Activated T-cell treated with anti-CD3 and anti-CD28 coated beads for 24 hours (primary cell): Measurements from ENCODE around the gene FXYD4.
"Not testable (repeated sequence)": the region's sequence is repeated elsewhere in the genome, so short reads cannot be mapped to it uniquely, and the experiment has no call there.

ENCODE experiments used
- DNase-seq: peaks from one replicate; pipeline ENCODE4 v3.0.0-alpha.2; 2020; ENCODE audit warnings: low read depth

The FXYD4 gene

GRCh38 chr10:43376046-43376635 lies 4.7 kb downstream of the FXYD4 start:
- DNase-seq, result no peak

DNA sequence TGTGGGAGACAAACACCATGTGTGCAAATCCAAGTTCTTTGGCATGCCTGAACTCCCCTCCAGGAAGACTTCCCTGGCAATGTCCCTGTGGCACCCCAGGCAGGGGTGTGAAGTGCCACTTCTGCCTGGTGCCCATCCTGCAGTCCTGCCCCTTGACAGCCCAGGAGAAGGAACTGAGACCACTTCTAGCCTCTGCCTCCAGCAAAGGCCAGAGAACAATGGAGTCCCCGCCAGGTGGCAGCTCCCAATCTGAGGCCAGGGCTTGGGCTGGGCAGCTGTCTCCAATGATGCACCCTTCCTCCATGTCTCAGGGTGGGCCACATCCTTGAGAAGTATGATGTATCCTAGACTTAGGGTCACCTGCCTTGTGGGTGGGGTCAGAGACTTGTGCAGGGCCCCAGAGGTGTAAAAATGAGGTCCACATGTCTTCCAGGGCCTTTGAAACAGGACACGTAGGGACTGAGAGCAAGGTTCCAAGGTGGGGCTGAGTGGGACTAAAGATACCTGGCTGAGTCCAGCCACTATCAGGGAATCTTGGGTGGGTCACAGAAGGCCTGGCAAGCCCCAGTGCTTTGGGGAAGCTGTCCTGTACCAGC lies 5.5 kb downstream of the FXYD4 start:
- DNase-seq, result no peak

DNA sequence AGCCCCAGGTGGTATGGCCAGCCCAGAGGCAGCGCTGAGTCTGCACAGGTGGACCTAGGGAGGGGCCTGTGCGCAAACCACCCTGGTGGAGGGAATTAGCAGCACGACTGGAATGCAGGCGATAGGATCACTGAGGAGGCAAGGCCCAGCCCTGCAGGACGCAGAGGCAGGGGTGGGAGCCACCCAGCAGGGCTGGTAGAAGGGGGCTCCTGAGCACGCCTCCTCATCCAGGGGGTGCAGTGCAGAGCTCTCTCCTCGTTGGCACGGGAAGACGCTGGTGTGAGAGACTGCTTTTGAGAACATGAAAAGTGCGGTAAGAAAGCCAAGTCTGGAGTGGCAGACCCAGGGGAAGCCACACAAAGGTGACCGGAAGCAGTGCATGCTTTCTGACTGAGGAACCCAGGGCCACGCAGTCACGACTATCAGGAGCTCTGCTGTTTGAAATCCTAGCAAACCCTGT lies 6.0 kb downstream of the FXYD4 start:
- no peak for DNase-seq

DNA sequence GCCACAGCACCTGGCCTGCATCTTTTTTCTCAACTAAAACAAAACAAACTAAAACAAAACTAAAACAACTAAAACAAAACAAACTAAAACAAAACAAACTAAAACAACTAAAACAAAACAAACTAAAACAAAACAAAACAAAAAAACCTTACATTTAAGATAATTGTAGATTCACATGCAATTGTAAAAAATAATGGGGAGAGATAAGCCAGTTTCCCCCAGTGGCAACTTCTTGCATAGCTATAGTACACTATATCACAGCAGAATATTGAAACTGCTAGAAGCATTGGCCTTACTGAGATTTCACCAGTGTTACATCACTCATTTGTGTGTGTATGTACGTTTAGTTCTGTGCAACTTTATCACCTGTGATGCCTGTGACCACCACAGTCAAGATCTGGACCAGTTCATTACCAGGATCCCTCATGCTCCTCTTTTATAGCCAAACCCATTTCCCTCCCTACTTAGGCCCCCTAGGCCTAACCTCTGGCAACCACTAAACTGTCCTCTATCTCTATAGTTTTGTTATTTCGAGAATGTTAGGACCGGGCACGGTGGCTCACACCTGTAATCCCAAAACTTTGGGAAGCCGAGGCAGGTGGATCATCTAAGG lies 9.3 kb downstream of the FXYD4 start:
- no peak for DNase-seq

- no peak for DNase-seq
Measured at GRCh38 chr10:43383204-43383971, 12.0 kb downstream of the FXYD4 start.

DNA sequence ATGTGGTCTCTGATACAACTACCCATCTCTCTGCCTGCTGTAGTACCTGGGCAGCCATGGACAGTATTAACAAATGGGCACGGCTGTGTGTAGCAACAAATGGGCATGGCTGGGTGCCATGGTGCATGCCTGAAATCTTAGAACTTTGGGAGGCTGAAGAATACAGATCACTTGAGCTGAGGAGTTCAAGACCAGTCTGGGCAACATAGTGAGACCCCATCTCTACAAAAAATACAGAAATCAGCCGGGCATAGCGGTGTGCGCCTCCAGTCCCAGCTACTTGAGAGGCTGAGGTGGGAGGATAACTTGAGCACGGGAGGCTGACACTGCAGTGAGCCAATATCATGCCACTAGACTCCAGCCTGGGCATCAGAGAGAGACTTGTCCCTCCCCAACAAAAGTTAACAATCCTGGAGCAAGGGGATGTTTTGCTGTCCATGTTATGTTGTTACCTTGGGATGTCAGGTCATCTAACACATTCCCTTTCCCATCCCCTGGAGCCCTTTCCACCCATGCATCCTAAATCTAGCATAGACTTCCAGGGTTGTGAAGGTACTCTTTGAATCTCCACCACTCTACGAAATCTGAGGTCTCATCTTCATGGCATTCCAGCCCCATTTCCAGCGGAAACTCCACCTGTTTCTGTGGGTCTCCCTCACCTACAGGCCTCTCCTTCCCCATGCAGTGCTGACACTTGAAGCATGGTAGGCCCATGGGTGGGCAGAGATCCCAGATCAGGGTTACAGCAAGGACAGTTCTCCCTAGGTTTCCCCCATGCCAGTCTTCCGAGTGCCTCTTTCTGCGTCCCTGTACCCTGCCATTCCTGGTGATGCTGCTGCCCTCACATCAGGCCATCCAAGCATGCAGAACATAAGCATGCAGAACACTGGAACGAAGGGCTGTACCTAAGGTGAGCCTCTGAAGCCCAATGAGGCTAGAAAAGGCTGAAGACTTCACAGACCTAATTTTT lies 13.1 kb downstream of the FXYD4 start:
- DNase-seq, result no peak

- DNase-seq, result no peak
Measured at GRCh38 chr10:43385412-43386004, 14.1 kb downstream of the FXYD4 start.

DNA sequence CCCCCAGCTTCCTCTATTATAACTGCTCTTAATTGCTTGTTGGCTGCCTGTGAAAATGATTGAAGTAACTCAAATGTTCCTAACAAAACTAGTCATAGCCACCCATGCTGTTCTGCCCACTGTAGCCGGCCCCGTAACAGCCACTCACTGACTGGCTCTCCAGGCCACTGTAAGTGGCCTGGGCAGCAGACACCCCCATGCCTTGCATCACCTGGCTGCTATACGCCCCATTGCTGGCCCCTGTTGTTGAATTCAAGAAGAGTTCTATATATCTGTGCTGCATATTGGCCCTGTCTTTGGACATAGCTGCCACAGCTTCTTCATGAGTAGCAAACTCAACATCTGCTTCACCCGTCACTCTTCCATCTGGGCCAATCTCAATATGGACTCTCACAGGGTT lies 15.1 kb downstream of the FXYD4 start:
- DNase-seq, result no peak

GRCh38 chr10:43386981-43387677 lies 15.7 kb downstream of the FXYD4 start:
- no peak for DNase-seq

- DNase-seq, result no peak
Measured at GRCh38 chr10:43387678-43388032, 16.2 kb downstream of the FXYD4 start.

DNA sequence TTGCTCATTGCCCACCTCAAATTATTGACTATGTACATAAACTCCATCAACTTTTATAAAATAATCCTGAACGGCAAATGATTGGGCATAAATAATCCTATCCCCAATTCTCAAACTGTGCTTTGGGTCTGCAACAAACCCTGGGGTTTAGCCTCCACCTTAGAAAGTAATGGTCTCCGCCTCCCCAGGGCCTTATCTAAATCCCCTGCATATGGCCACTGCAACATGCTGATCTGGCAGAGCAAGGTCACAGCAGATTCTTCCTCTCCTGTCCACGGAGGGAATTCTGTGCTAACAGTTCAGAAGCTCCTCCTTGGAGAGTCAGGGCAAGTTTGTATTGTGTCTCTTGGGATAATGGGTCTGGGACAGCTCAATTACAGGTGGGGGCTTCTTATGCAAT lies 18.4 kb downstream of the FXYD4 start:
- no peak for DNase-seq

DNA sequence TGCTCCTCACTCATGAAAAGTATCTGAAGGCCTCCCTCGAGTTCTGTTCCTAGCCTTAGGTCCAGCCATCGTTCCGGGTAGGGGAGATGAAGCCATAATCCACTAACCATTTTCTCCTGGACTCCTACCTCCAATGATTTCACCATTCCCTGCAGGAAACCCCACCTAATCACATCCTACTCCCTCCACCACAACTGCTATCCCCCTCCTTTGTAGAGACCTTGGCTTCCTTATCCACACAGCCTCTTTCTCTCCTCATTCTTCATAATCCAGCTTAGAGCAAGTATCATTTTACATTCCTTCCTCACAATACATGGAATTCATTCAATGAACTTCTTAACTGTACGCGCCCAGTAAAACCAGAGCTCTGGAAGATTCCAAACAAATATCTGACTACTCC lies 18.9 kb downstream of the FXYD4 start:
- no peak for DNase-seq

- no peak for DNase-seq
Measured at GRCh38 chr10:43390759-43391158, 19.3 kb downstream of the FXYD4 start.

DNA sequence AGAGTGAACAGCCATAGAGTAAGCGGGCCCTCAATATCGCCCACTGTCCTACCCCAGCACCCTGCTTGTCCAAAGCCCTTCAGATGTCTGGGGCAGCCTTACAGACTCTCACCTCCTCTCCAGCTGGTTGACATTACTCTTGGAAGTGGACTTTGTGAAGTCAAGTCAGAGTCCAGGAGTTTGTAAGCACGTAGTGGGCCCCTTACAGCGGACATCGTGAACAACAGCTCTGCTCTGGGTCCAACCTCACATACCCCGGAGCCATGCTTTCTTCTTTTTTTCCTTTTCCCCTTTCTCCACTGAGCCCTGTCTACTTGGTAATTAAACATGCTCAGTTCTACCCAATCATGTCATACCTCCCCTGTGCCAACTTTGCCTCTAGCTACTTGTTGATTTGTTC lies 20.1 kb downstream of the FXYD4 start:
- no peak for DNase-seq

DNA sequence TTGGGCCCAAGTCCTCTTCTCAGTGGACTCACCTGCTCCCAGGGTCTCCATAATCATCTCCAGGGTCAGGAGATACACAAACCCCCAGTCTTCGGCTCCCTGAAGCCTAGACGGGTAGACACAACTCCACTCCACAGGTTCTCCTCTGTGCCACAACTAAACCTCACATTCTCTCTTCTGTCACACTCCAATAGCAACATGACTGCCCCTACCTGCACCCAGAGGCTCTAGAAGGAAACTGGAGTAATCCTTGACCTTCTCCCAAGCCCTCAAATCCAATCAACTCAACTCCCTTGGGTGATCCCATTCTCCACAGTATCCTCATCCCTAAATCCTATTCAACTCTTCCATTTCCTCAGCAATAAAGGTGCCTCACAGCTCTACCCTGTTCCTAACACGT lies 21.3 kb downstream of the FXYD4 start:
- DNase-seq, result no peak

DNA sequence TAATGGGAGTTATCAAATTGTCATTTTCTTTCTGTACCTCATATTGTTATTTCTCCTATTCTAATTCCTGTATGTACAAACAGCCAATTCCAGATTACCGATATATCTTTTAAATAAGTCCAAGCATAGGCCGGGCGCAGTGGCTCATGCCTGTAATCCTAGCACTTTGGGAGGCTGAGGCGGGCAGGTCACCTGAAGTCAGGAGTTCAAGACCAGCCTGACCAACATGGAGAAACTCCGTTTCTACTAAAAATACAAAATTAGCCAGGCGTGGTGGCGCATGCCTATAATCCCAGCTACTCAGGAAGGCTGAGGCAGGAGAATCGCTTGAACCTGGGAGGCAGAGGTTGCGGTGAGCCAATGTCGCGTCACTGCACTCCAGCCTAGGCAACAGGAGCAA lies 21.8 kb downstream of the FXYD4 start:
- DNase-seq, result not testable (repeated sequence)

DNA sequence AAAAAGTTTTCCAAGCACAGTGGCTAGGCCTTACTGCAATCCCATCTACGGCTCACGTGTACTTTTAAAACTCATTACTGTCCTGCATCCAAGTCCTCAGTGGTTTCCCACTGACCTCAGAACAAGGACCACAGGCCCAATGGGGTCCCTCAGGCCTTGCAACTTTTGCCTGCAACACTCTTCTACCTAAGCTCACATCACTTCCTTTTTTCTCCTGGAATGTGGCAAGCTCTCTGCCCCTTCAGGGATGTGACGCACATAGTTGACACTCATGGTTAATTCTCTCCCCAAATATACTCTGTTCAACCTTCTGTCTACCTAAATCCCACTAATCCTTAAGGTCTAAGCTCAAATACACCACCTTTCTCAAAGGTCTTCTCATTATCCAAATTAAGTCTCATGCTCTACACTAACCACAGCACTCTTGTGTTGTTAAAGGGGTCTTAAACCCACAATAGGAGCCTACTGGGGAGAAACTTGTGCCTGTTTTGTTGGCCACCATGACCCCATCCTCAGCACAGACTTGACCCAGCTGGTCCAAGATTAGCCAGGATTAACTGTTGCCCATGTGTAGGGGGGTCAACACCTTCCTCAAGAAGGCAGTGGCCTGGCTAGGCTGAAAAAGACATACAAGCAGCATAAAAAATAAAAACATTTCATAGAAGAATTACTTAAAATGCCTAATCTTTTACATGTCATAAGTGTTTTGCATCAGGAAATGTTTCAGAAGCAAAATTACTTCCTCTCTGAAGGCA lies 22.3 kb downstream of the FXYD4 start:
- DNase-seq, result no peak

DNA sequence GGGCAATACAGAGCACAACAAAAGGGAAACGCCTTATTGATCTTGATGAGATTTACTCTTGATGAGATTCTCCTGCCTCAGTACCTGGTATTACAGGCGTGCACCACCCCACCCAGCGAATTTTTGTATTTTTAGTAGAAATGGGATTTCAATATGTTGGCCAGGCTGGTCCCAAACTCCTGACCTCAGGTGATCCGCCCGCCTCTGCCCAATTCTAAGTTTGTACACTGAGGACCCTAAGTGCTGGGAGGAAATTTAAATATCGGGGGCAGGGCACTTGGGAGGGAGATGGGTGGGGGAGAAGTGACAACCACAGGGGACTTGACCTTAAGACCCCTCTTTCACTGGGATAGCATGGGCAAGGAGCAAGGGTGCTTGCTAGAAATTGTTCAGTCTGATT lies 23.4 kb downstream of the FXYD4 start:
- no peak for DNase-seq

- no peak for DNase-seq
Measured at GRCh38 chr10:43395571-43396060, 24.2 kb downstream of the FXYD4 start.
